Measurements from ENCODE around the gene LRRC4.

DNA sequence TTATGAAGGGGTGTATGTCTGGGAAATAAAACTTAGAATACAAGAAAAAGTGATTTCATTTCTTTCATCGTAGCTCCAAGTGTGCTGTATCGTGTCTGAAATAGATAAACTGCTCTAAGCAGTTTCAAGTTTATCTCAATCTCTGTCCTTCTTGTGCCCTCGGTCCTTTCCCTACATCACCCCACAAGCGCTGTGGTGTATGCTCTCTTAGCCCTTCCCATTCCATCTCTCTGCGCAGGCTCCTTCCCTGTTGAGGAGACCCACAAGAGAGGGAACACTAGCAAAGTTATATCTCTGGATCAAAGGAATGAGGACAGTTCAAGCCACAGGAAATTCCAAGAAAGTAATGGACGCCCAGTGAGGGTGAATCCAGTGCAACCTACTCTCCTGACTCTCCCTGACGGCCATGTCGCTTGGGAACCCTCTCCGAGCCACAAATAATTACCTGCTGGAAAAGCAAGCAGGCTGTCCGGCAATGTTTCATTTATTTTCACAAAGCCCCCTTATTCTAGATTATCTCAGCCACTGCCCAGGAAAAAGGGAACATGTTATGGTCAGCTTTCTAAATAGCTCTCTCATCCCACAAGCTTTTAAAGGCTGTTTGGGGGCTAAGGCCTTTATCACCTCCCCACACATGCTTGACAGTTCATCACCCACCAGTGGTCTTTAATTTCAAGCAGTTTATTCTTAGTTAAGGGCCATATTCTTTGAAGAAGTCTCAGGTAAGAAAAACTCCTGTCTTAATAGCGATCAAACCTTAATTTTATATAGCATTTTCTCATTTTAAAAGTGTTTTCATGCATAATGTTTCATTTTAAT is 34.8 kb downstream of the LRRC4 start:
- TF ChIP-seq, protein P1, sequence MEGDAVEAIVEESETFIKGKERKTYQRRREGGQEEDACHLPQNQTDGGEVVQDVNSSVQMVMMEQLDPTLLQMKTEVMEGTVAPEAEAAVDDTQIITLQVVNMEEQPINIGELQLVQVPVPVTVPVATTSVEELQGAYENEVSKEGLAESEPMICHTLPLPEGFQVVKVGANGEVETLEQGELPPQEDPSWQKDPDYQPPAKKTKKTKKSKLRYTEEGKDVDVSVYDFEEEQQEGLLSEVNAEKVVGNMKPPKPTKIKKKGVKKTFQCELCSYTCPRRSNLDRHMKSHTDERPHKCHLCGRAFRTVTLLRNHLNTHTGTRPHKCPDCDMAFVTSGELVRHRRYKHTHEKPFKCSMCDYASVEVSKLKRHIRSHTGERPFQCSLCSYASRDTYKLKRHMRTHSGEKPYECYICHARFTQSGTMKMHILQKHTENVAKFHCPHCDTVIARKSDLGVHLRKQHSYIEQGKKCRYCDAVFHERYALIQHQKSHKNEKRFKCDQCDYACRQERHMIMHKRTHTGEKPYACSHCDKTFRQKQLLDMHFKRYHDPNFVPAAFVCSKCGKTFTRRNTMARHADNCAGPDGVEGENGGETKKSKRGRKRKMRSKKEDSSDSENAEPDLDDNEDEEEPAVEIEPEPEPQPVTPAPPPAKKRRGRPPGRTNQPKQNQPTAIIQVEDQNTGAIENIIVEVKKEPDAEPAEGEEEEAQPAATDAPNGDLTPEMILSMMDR (IDR thresholded peaks at IDR 0.05), result no peak
- TF ChIP-seq, protein P2, sequence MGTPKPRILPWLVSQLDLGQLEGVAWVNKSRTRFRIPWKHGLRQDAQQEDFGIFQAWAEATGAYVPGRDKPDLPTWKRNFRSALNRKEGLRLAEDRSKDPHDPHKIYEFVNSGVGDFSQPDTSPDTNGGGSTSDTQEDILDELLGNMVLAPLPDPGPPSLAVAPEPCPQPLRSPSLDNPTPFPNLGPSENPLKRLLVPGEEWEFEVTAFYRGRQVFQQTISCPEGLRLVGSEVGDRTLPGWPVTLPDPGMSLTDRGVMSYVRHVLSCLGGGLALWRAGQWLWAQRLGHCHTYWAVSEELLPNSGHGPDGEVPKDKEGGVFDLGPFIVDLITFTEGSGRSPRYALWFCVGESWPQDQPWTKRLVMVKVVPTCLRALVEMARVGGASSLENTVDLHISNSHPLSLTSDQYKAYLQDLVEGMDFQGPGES (IDR thresholded peaks at IDR 0.05; ENCODE audit: low read depth, low read length), result no peak
- TF ChIP-seq, protein P3, sequence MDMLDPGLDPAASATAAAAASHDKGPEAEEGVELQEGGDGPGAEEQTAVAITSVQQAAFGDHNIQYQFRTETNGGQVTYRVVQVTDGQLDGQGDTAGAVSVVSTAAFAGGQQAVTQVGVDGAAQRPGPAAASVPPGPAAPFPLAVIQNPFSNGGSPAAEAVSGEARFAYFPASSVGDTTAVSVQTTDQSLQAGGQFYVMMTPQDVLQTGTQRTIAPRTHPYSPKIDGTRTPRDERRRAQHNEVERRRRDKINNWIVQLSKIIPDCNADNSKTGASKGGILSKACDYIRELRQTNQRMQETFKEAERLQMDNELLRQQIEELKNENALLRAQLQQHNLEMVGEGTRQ (IDR thresholded peaks at IDR 0.05; ENCODE audit: borderline replicate concordance, low read depth, low read length), result no peak
- TF ChIP-seq YY1 (IDR thresholded peaks at IDR 0.05; ENCODE audit: low read depth), result no peak
- TF ChIP-seq, protein P4, sequence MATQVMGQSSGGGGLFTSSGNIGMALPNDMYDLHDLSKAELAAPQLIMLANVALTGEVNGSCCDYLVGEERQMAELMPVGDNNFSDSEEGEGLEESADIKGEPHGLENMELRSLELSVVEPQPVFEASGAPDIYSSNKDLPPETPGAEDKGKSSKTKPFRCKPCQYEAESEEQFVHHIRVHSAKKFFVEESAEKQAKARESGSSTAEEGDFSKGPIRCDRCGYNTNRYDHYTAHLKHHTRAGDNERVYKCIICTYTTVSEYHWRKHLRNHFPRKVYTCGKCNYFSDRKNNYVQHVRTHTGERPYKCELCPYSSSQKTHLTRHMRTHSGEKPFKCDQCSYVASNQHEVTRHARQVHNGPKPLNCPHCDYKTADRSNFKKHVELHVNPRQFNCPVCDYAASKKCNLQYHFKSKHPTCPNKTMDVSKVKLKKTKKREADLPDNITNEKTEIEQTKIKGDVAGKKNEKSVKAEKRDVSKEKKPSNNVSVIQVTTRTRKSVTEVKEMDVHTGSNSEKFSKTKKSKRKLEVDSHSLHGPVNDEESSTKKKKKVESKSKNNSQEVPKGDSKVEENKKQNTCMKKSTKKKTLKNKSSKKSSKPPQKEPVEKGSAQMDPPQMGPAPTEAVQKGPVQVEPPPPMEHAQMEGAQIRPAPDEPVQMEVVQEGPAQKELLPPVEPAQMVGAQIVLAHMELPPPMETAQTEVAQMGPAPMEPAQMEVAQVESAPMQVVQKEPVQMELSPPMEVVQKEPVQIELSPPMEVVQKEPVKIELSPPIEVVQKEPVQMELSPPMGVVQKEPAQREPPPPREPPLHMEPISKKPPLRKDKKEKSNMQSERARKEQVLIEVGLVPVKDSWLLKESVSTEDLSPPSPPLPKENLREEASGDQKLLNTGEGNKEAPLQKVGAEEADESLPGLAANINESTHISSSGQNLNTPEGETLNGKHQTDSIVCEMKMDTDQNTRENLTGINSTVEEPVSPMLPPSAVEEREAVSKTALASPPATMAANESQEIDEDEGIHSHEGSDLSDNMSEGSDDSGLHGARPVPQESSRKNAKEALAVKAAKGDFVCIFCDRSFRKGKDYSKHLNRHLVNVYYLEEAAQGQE (IDR thresholded peaks at IDR 0.05; ENCODE audit: low read depth, low read length), result no peak
